Panc1 (cell line): ENCODE results near the gene CNTN1. TPM values are rescaled to one million over a fixed set of nuclear protein-coding genes. Genes with fewer than 3 reads are reported as not detected.

Source experiments
- ATAC-seq: fragments of 200-7000 bp; cut with Tn5 transposase; 2 replicates; pipeline ENCODE4 v1.9.1; 2020; ENCODE audit warnings: mild to moderate bottlenecking, moderate library complexity
- BruUV-seq: library from RNA; stranded (reverse); fragments of 400-500 nt; replicated peaks from 2 replicates; lab custom pipeline; 2021; lab: Mats Ljungman, UMichigan
- CTCF ChIA-PET: fragments of 300-600 bp; sonication (Branson Sonifier 250); formaldehyde crosslinking; loops from one replicate; lab custom pipeline; 2022; ENCODE audit warnings: antibody characterized with exemption; lab: Charles Lee
- POLR2A ChIA-PET: fragments of 300-600 bp; sonication (Branson Sonifier 250); formaldehyde crosslinking; loops from one replicate; lab custom pipeline; 2022; ENCODE audit warnings: antibody characterized with exemption; lab: Charles Lee
- DNase-seq: peaks from one replicate; pipeline ENCODE4 v3.0.0-alpha.2; 2010; ENCODE audit warnings: low read depth, low spot score
- H3K27ac ChIP-seq: 2 replicates; pipeline ENCODE4 v1.5.1; 2011; ENCODE audit warnings: mild to moderate bottlenecking, low read length, inconsistent platforms
- H3K27me3 ChIP-seq: fragments of 200-500 bp; sonication (Bioruptor generic); 2 replicates; pipeline ENCODE4 v1.6.0; 2014; ENCODE audit warnings: low read length, inconsistent platforms; ENCODE audit not compliant: control insufficient read depth, insufficient read depth
- H3K36me3 ChIP-seq: fragments of 200-500 bp; sonication (Bioruptor generic); 2 replicates; pipeline ENCODE4 v1.5.1; 2014; ENCODE audit warnings: inconsistent platforms, mild to moderate bottlenecking, low read length, moderate library complexity; ENCODE audit not compliant: control insufficient read depth, insufficient read depth
- H3K4me1 ChIP-seq: 2 replicates; pipeline ENCODE4 v1.5.1; 2011; ENCODE audit warnings: inconsistent platforms, mild to moderate bottlenecking, low read length, moderate library complexity; ENCODE audit not compliant: control insufficient read depth, insufficient read depth
- H3K4me3 ChIP-seq, 2 experiments: 2 replicates each; pipeline ENCODE4 v1.5.1; 2011 to 2012; ENCODE audit warnings: low read depth in 2 of 2, low read length in 2 of 2, mild to moderate bottlenecking in 2 of 2, inconsistent platforms in 1 of 2, moderate library complexity in 1 of 2
- H3K9me3 ChIP-seq: fragments of 200-500 bp; sonication (Bioruptor generic); 2 replicates; pipeline ENCODE4 v1.5.1; 2014; ENCODE audit warnings: low read depth, mild to moderate bottlenecking, inconsistent platforms, low read length, moderate library complexity; ENCODE audit not compliant: control insufficient read depth, insufficient read depth
- CTCF ChIP-seq: fragments of 450-650 bp; IDR thresholded peaks from 2 replicates; pipeline ENCODE4 v1.5.1; 2017; ENCODE audit warnings: mild to moderate bottlenecking
- POLR2AphosphoS5 ChIP-seq: IDR thresholded peaks from 2 replicates; pipeline ENCODE4 v1.6.1; 2012; ENCODE audit warnings: mild to moderate bottlenecking, low read depth, low read length, moderate library complexity
- REST ChIP-seq, 2 experiments: IDR thresholded peaks; 2 replicates each; pipeline ENCODE4 v1.6.1; 2011 to 2012; ENCODE audit warnings: low read depth in 2 of 2, control low read depth in 1 of 2, low read length in 1 of 2, mild to moderate bottlenecking in 1 of 2, moderate library complexity in 1 of 2; ENCODE audit not compliant: insufficient read depth in 1 of 2
- SIN3A ChIP-seq: IDR thresholded peaks from 2 replicates; pipeline ENCODE4 v1.6.1; 2012; ENCODE audit warnings: low read depth, mild to moderate bottlenecking, low read length, moderate library complexity, borderline replicate concordance; ENCODE audit not compliant: insufficient read depth
- TCF7L2 ChIP-seq: IDR thresholded peaks from 2 replicates; pipeline ENCODE4 v1.6.1; 2011; ENCODE audit warnings: mild to moderate bottlenecking, low read depth, low read length, inconsistent platforms
- in situ Hi-C: cut with HindIII; loops from 2 replicates; pipeline ENCODE4 v1.10.0; 2016; ENCODE audit warnings: low sequenced_read_pairs, low pct_unique_long_range_greater_than_20kb
- intact Hi-C: fragments of 100-400 bp; cut with micrococcal nuclease; formaldehyde crosslinking; loops from one replicate; pipeline ENCODE4 v1.10.0; 2022; ENCODE audit not compliant: unreplicated experiment
- total RNA-seq: library from RNA; stranded (reverse); gene quantifications from one replicate; pipeline ENCODE4 v1.2.1, GENCODE V29; 2021; ENCODE audit not compliant: unreplicated experiment

CNTN1 gene
- total RNA-seq, 1 experiment from 2014 or later, result not detected

DNA sequence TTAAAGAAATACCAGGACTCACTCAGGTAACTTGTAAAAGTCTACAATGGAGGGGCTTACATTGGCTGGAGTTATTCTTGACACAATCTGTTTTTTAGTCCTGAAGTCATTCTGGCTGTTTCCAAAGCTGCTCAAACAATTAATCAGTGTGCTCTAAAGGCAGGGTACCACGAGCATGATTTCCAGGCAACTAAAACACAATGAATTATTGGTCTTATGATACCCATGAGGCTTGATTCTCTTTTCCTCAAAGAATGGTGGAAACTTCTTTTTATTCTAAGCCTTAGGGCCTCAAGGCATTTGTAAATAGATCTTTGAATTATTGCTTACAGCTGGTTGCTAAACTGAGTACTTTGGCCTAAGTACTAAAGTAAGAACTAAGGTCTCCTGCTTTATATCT is 296.1 kb downstream of the CNTN1 start:
- ChIA-PET CTCF (no interaction called here), POLR2A (no interaction called here)
- in situ Hi-C loops, result no loop called here
- Histone ChIP-seq H3K9me3 (no peaks in the 10 kb centered on the region; the same call in 1 of the 2 replicates), H3K27ac (no peak overlapping the region), H3K4me1 (no peaks in the 10 kb centered on the region), H3K27me3 (no peaks in the 10 kb centered on the region), H3K4me3 (no peak overlapping the region), H3K36me3 (no peaks in the 10 kb centered on the region)
- TF ChIP-seq REST (IDR thresholded peaks at IDR 0.05; ENCODE audit: insufficient read depth in 1 of 2, low read depth in 2 of 2, low read length in 1 of 2), result no peak
- TF ChIP-seq CTCF, result no peak
- no peak for TF ChIP-seq SIN3A
- TF ChIP-seq TCF7L2, result no peak
- no peak for TF ChIP-seq POLR2AphosphoS5
- intact Hi-C loops, result no loop called here
- ATAC-seq, result no peak
- no peak for DNase-seq
- BruUV-seq, result no TSS peak

GRCh38 chr12:40988824-40989223 is 296.6 kb downstream of the CNTN1 start:
- Histone ChIP-seq H3K36me3 (no peaks in the 10 kb centered on the region), H3K4me1 (no peaks in the 10 kb centered on the region), H3K27me3 (no peaks in the 10 kb centered on the region), H3K9me3 (no peaks in the 10 kb centered on the region; the same call in 1 of the 2 replicates), H3K4me3 (no peak overlapping the region), H3K27ac (no peak overlapping the region)
- no TSS peak for BruUV-seq
- intact Hi-C loops, result no loop called here
- no peak for TF ChIP-seq SIN3A
- TF ChIP-seq POLR2AphosphoS5, result no peak
- no peak for TF ChIP-seq TCF7L2
- TF ChIP-seq CTCF, result no peak
- TF ChIP-seq REST (IDR thresholded peaks at IDR 0.05; ENCODE audit: insufficient read depth in 1 of 2, low read depth in 2 of 2, low read length in 1 of 2), result no peak
- CTCF ChIA-PET, result no interaction called here
- ATAC-seq (no peak), DNase-seq (no peak)
- in situ Hi-C loops, result no loop called here
- POLR2A ChIA-PET, result no interaction called here
